HG02938 (cell line): Measurements from ENCODE around the gene TM9SF2.
A peak's percentile ranks its signal among the peaks of the same experiment; 100 is the strongest.
"Not testable (repeated sequence)": the region's sequence is repeated elsewhere in the genome, so short reads cannot be mapped to it uniquely, and the experiment has no call there.

Experiments
- ATAC-seq: cut with Tn5 transposase; IDR thresholded peaks from one replicate; pipeline ENCODE4 v1.9.1; 2021; ENCODE audit warnings: mild to moderate bottlenecking, moderate library complexity; ENCODE audit not compliant: unreplicated experiment

The TM9SF2 gene

GRCh38 chr13:99501184-99501847 is at the start of gene TM9SF2:
Gene TM9SF2, plus strand, starts transcription at chr13:99501472. Its CDS starts 135 bp downstream, at chr13:99501607.
- peak; percentile 56 for ATAC-seq

DNA sequence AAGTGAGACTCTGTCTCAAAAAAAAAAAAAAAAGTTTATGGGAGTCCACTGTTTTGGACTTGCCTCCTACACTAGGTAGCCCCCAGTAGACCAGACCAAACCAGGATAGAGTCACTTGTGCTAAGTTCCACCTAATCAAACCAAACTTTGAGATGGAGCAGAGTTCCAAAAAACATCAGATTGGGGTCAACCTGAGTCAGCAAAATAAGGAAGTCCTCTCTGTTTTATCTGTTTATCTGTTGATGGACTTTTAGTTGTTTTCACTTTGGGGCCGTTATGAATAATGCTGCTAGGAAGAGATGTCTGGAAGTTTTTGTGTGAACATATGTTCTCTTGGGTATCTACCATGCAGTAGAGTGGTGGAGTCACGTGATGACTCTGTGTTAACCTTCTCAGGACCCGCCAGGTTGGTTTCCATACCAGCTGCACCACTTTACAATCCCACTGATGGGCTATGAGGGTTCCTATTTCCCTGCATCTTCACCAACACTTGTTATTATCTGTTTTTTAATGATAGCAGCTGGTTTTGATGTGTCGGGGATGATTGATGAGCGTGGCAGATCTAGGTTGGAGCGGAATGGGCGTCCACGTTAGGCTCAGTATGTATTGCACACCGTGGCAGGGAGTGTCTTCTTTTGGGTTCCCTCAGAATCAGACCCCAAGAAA is 46.6 kb upstream of the TM9SF2 start:
- ATAC-seq = no peak

- ATAC-seq = no peak
Measured at GRCh38 chr13:99459099-99459850, 42.0 kb upstream of the TM9SF2 start.

GRCh38 chr13:99460802-99461201 is 40.5 kb upstream of the TM9SF2 start:
- ATAC-seq = not testable (repeated sequence)

DNA sequence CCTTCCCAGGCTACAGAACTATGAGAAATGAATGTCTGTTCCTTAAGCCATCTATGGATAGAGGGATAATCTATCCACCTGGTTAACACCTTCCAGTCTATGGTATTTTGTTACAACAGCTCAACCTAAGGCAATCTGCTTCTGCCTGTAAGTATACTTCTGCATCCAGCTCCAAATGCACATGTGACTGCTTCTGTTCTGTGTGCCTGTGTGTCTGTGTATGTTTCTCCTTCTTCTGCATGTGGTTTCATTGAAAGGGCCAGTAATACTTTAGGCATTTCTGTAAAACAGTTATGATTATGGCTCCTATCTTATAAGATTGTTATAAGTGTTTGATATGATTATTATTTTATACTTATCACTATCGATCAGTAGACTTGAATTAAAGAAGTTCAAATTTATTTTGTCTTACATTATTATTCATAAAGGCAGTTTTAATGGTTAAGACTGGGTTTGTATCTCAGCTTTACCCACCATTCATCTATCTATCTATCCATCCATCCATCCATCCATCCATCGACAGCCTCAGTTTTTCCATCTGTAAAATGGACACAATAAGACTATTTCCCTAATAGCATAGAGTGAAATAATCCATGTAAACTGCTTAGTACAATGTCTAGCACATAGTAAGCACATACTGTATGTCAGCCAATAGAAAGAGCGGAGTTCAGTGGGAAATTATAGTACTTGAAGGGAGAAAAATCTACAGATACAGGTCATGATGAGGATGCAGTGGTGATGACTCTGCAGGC is 37.5 kb upstream of the TM9SF2 start:
- no peak for ATAC-seq

DNA sequence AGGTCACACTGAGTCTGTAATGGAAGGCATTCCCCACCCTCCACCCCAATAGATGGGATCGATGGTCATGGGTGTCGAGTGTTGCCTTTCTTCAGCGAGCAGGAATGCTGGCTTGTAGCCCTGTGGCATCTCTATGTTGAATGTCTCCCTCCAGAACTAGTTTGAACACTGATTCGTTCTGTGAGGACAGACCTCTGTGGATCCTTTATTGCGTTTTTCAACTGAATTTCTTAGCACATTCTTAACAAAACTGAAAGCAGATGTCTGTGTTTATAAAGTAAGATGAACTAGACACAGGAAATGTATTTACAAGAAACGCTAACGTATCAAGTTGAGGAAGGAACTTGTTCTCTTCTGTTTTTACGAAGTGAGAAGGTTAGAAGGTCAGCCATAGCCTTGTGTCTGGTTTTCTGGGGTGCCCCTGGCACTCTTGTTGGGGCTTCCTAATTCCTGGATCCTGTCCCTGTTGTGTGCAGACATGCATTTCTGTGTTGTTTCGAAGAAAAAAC is 36.8 kb upstream of the TM9SF2 start:
- no peak for ATAC-seq

- ATAC-seq = no peak
Measured at GRCh38 chr13:99465454-99465853, 35.8 kb upstream of the TM9SF2 start.

DNA sequence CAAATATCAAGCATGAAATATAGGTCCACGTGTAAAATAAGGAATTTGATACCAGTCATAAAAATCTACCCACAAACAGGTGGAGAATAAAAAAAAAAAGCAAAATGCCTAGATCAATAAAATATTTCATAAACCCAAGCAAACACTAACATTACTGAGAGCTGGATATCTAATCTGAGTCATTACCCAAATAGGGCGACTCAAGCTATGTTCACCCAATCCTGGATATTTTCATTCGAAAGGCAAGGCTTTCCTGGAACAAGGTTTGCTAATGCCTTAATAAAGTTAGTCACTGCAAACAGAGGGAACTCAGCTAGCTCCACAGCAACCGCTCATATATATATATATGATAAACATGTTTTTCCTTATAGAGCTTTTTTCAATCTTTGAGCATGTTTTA is 33.5 kb upstream of the TM9SF2 start:
- no peak for ATAC-seq

DNA sequence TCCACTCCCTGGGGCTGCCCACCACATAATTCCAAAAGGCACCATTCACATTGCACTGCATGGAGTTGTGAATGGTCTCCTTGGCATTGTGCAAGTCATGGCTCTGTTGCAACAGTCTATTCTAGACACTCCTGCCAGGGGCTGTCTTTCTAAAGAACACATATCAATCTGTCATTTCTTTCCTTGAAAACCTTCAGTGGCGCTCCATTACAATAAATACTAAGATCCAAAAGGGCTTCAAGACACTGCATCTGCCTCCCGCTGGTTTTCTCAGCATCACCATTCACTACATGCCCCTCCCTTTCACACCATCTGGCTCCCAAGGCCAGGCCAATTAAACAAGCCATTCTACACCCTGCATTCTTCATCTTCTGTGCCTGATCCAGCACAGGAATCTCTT is 32.2 kb upstream of the TM9SF2 start:
- ATAC-seq = no peak

GRCh38 chr13:99470027-99470426 is 31.2 kb upstream of the TM9SF2 start:
- ATAC-seq = no peak

DNA sequence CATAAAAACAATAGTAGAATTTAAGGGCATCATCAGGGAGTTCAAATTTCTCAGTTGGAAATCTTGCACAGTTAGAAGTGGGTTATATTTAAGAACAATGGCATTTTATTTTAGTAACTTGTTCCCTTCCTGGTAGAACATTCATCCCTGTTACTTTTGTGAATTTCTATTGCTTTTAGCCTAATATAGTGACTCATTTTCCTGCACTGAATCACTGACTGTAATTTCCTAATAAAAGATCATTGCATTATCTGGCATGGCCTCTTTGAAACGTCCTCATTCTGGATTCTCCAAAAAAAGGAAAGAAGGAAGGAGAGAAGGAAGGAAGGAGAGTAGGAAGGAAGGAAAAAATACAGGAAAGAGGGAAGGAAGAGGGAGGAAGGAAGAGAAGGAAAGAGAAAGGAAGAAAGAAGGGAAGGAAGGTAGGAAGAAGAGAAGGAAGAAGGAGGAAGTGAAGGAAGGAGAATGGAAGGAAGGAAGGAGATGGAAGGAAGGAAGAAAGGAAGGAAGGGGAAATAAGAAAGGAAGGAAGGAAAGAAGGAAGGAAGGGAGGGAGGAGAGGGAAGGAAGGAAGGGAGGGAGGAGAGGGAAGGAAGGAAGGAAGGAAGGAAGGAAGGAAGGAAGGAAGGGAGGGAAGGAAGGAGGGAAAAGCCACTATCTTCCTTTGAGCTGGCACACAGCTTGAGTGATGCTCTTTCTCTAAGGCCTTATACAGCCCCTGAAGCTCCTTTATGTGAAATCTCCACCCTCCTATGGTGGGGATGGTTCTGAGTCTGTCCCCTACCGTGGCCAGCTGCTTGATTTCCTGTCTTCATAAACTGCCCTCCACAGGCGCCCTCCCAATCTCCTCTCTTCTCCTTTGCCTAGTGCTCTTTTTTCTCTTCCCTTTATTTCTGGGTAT is 29.8 kb upstream of the TM9SF2 start:
- no peak for ATAC-seq

- no peak for ATAC-seq
Measured at GRCh38 chr13:99472122-99472440, 29.2 kb upstream of the TM9SF2 start.

DNA sequence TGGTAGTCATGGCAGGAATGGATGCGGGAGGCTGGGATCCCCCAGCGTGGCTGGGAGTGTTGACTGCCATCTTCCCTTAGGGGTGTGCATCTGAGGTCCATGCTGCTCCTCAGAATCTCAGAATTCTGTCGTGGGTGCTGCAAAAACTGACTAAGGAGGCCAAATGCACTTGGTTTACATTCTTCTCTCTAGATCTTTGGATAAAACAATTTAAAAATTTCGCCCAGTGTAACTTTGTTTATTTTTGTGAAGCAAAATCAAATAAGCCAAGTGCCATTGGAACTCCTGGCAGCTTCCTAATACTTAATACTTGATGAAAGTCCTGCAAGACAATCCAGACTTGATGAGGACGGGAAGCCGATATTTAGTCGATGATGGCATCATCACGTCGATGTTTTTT is 27.8 kb upstream of the TM9SF2 start:
- ATAC-seq = no peak

- no peak for ATAC-seq
Measured at GRCh38 chr13:99476648-99477047, 24.6 kb upstream of the TM9SF2 start.

DNA sequence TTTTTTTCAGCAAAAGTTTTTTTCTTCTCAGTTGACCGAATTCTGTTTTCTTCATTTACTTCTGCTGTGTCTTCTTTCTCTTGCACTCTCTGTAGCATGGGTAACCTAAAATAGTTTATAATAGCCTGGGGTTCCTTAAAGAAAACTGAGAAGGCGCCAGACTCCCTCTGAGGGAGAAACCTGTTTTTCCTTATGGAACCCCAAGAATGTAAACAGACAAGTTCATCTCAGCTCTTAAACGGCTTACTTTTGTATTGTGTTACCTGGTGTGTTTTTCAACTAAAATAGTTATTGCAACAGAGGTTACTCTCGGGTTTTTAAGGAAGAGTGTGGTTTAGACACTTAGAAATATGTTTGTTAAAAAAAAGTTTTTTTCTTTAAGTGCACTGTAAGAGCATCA is 23.8 kb upstream of the TM9SF2 start:
- no peak for ATAC-seq

- no peak for ATAC-seq
Measured at GRCh38 chr13:99481366-99481765, 19.9 kb upstream of the TM9SF2 start.

- no peak for ATAC-seq
Measured at GRCh38 chr13:99484473-99484872, 16.8 kb upstream of the TM9SF2 start.

- ATAC-seq = no peak
Measured at GRCh38 chr13:99486996-99487395, 14.3 kb upstream of the TM9SF2 start.

DNA sequence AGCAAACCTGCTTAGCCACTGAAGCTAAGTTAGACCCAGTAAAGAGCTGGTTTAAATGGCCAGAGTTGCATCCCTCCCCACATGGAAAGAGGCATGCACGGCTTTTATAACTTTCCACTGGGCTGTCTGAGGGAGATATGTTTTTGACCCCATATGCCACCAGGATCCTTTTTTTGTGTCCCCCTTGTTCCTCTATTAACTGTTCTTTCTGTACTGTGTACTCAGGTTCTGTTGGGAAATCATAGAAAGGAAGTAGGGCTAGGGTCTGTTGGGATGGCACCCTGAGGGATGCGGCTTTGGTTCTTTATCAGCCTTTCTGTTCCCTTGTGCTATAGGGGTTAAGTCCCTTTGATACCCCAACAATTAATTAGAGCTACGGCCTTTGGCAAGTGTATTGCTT is 12.2 kb upstream of the TM9SF2 start:
- ATAC-seq = no peak

GRCh38 chr13:99491750-99492149 is 9.5 kb upstream of the TM9SF2 start:
- not testable (repeated sequence) for ATAC-seq
